GM12874 (cell line): ENCODE data around the gene SESN1.

Experiments used
- CTCF ChIP-seq: IDR thresholded peaks from 2 replicates; pipeline ENCODE4 v1.5.1; 2011; ENCODE audit warnings: low read depth, mild to moderate bottlenecking, control low read depth, low read length, moderate library complexity; ENCODE audit not compliant: insufficient read depth

SESN1 gene

GRCh38 chr6:108961985-108962384 lies 132.7 kb downstream of the SESN1 start:
- no peak for TF ChIP-seq CTCF

GRCh38 chr6:108961077-108961476 lies 133.6 kb downstream of the SESN1 start:
- no peak for TF ChIP-seq CTCF

- TF ChIP-seq CTCF: no peak
Observed at GRCh38 chr6:108960601-108961000, 134.0 kb downstream of the SESN1 start.

GRCh38 chr6:108959972-108960582 lies 134.6 kb downstream of the SESN1 start:
- TF ChIP-seq CTCF: no peak

GRCh38 chr6:108958900-108959770 lies 135.5 kb downstream of the SESN1 start:
- TF ChIP-seq CTCF: no peak

GRCh38 chr6:108957221-108957620 lies 137.4 kb downstream of the SESN1 start:
- TF ChIP-seq CTCF: no peak

GRCh38 chr6:108955329-108955949 lies 139.2 kb downstream of the SESN1 start:
- no peak for TF ChIP-seq CTCF
